ENCODE measurements around the gene GNPTAB. TPM values are rescaled to one million over a fixed set of nuclear protein-coding genes. Genes with fewer than 3 reads are reported as not detected.

GNPTAB gene
- total and polyA plus RNA-seq, 2 of the 4 experiments (the other 2 are of a cell fraction) = 16.0 to 24.2 TPM

DNA sequence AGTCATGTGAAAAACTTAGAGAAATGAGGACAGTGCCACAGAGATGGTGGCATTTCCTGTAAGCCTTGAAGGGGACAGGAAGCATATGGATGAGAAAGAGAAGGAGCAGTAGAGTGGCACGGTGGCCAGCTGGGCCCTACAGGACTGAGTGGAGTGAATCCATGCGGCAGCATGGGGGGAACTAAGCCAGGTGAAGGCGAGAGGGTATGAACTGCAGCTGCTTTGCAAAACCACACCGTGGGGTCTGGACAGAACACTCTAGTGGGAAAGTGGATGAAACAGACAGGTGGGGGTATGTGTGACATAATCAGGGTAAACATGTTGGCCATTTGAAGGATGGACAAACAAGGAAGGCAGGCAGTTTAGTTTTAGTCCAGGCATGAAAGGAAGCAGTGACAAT lies 81.1 kb downstream of the GNPTAB start:
- Histone ChIP-seq H2BK5ac (ENCODE audit: low read depth, low read length, poor library complexity, severe bottlenecking) (no peak overlapping the region), H3K79me1 (ENCODE audit: low read depth in 1 of 2, low read length in 2 of 2) (no peaks in the 10 kb centered on the region), H3K56ac (ENCODE audit: extremely low read depth, insufficient read depth, low read length) (no peak overlapping the region), H4K8ac (ENCODE audit: low read depth in 2 of 2, low read length in 2 of 2) (no peak overlapping the region), H3K4me3 (ENCODE audit: insufficient read depth, low read depth, low read length) (no peak overlapping the region), H2AK5ac (ENCODE audit: low read depth, low read length) (no peak overlapping the region), H4K20me1 (ENCODE audit: insufficient read depth, low read length) (no peaks in the 10 kb centered on the region), H3K27me3 (ENCODE audit: control insufficient read depth, insufficient read depth, low read length) (no peaks in the 10 kb centered on the region), H3K9me3 (ENCODE audit: control insufficient read depth, insufficient read depth, low read length) (no peaks in the 10 kb centered on the region), H2BK20ac (ENCODE audit: low read depth, low read length) (no peak overlapping the region), H3K23ac (ENCODE audit: low read depth, low read length) (no peak overlapping the region), H3K14ac (replicated peaks; ENCODE audit: low read depth, low read length) (no peak overlapping the region), H2AK9ac (replicated peaks; ENCODE audit: low read depth, low read length, poor library complexity) (no peak overlapping the region), H3K4ac (ENCODE audit: low read depth, low read length) (no peak overlapping the region), H3K4me1 (ENCODE audit: control insufficient read depth, insufficient read depth, low read length) (no peaks in the 10 kb centered on the region), H4K91ac (ENCODE audit: insufficient read depth, low read depth, low read length) (no peak overlapping the region), H4K5ac (ENCODE audit: low read depth, low read length) (no peak overlapping the region), H3K4me2 (ENCODE audit: low read depth, low read length) (no peak overlapping the region), H2AFZ (replicated peaks; ENCODE audit: low read length, poor library complexity) (no peak overlapping the region), H3K9me1 (ENCODE audit: insufficient read depth, low read length) (no peaks in the 10 kb centered on the region; the same call in 1 of the 2 replicates), H3K27ac (ENCODE audit: insufficient read depth, low read length) (no peak overlapping the region), H3K9ac (ENCODE audit: low read depth, low read length) (no peak overlapping the region), H3K36me3 (ENCODE audit: control insufficient read depth, insufficient read depth, low read length) (peaks cover 21% of the 10 kb centered on the region), H2BK15ac (ENCODE audit: low read depth, low read length) (no peak overlapping the region), H3K18ac (ENCODE audit: low read depth, low read length) (no peak overlapping the region), H2BK120ac (ENCODE audit: low read depth, low read length) (no peak overlapping the region)
- intact Hi-C loops (cut with micrococcal nuclease) = no loop called here
- in situ Hi-C loops (cut with MboI; ENCODE audit: low sequenced_read_pairs) = no loop called here
- TF ChIP-seq POLR2A (IDR thresholded peaks at IDR 0.05; ENCODE audit: low read depth, low read length) (no peak), RFX5 (IDR thresholded peaks at IDR 0.05; ENCODE audit: low read depth, low read length) (no peak), MAZ (IDR thresholded peaks at IDR 0.05; ENCODE audit: borderline replicate concordance, low read depth, low read length) (no peak)
- TF ChIP-seq, protein P1, sequence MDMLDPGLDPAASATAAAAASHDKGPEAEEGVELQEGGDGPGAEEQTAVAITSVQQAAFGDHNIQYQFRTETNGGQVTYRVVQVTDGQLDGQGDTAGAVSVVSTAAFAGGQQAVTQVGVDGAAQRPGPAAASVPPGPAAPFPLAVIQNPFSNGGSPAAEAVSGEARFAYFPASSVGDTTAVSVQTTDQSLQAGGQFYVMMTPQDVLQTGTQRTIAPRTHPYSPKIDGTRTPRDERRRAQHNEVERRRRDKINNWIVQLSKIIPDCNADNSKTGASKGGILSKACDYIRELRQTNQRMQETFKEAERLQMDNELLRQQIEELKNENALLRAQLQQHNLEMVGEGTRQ (IDR thresholded peaks at IDR 0.05; ENCODE audit: low read depth, low read length) = no peak
- DNase-seq (no peak), ATAC-seq (ENCODE audit: low read depth) (no peak)
- dilution Hi-C loops (cut with HindIII; ENCODE audit: low sequenced_read_pairs, unreplicated experiment) = no loop called here
- POLR2A ChIA-PET (ENCODE audit: unreplicated experiment) = no interaction called here
- 96% methylated on average over 4 of the region's 4 CpGs; no CpG with 5 or more reads in 1 of the 2 experiments for WGBS, 2 experiments (ENCODE audit: extremely low coverage in 2 of 2, insufficient read length in 1 of 2)
- BruUV-seq (replicated peaks) = no TSS peak
- CTCF ChIA-PET = no interaction called here
